Measurements from ENCODE around the gene ABCC8. TPM values are rescaled to one million over a fixed set of nuclear protein-coding genes. Genes with fewer than 3 reads are reported as not detected.

The ABCC8 gene
- total RNA-seq, 1 experiment from 2014 or later: not detected

DNA sequence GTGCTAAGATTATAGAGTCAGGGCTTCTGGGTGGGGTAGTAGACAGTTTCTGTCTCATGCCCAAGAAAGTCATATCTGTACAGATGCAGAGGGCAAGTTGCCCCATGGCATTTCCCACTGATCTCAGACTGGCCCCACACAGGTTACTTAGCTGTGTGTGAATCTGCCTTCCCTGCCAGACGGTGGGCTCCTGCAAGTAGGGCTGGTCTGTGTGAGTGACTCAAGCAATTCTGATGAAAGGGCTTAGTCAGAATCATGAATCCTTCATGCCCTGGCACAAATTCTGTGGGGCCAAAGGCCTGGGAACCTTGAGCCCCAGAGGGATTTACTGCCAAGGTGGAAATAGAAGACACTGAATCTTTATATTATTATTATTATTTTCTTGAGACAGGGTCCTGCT, 37.2 kb upstream of the ABCC8 start:
- no peaks in the 10 kb centered on the region for H3K9me3 ChIP-seq
- no peaks in the 10 kb centered on the region for H3K27me3 ChIP-seq (replicated peaks; ENCODE audit: control insufficient read depth, insufficient read depth, low read length)
- CTCF ChIA-PET: interaction anchor here (0.9 kb wide), 1 partner anchor 14 kb away, joined by 3 read pairs; no protein-coding TSS in a partner anchor
- DNase-seq: no peak
- no peaks in the 10 kb centered on the region for H3K4me1 Mint-ChIP-seq (ENCODE audit: low read depth, unreplicated experiment)
- no peaks in the 10 kb centered on the region for H3K9me3 Mint-ChIP-seq (ENCODE audit: unreplicated experiment)
- TF ChIP-seq, protein P1, sequence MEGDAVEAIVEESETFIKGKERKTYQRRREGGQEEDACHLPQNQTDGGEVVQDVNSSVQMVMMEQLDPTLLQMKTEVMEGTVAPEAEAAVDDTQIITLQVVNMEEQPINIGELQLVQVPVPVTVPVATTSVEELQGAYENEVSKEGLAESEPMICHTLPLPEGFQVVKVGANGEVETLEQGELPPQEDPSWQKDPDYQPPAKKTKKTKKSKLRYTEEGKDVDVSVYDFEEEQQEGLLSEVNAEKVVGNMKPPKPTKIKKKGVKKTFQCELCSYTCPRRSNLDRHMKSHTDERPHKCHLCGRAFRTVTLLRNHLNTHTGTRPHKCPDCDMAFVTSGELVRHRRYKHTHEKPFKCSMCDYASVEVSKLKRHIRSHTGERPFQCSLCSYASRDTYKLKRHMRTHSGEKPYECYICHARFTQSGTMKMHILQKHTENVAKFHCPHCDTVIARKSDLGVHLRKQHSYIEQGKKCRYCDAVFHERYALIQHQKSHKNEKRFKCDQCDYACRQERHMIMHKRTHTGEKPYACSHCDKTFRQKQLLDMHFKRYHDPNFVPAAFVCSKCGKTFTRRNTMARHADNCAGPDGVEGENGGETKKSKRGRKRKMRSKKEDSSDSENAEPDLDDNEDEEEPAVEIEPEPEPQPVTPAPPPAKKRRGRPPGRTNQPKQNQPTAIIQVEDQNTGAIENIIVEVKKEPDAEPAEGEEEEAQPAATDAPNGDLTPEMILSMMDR (IDR thresholded peaks at IDR 0.05; ENCODE audit: insufficient read depth in 1 of 2, low read depth in 1 of 2, low read length in 1 of 2, severe bottlenecking in 1 of 2, unreplicated experiment in 1 of 2): no peak
- H3K4me3 ChIP-seq (ENCODE audit: low read depth, low read length): no peak overlapping the region
- intact Hi-C loops (cut with micrococcal nuclease; ENCODE audit: unreplicated experiment): no loop called here
- H3K36me3 ChIP-seq (ENCODE audit: control insufficient read depth, insufficient read depth, low read length): peaks cover 12% of the 10 kb centered on the region
- peaks cover 56% of the 10 kb centered on the region for H3K36me3 Mint-ChIP-seq (ENCODE audit: insufficient read depth, unreplicated experiment)
- no TSS peak for BruUV-seq (replicated peaks)
- no peaks in the 10 kb centered on the region for H3K27me3 Mint-ChIP-seq (ENCODE audit: insufficient read depth, unreplicated experiment)
- H3K4me3 Mint-ChIP-seq (ENCODE audit: unreplicated experiment): no peak overlapping the region
- H3K4me1 ChIP-seq: no peaks in the 10 kb centered on the region
- POLR2A ChIA-PET: no interaction called here
- H3K27ac Mint-ChIP-seq (ENCODE audit: unreplicated experiment): no peak overlapping the region

DNA sequence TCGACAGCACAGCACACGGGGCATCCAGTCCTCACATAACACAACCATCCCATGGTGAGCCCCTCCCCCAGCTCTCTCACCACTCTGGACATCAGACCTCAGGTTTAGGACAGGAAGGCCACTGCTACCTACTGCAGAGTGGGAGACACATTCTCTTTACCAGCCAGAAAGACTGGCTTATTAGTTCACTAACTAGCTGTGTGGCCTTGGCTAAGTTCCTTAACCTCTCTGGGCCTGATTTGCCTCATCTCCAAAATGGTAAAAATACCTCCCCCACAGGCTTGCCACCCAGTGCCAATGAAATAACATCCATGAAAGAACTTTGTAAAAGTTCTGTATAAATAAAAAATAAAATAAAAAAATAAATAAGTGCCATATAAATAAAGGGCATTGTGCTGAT, 35.5 kb upstream of the ABCC8 start:
- ChIA-PET POLR2A (no interaction called here), CTCF (no interaction called here)
- Histone ChIP-seq H3K27me3 (replicated peaks; ENCODE audit: control insufficient read depth, insufficient read depth, low read length) (no peaks in the 10 kb centered on the region), H3K36me3 (ENCODE audit: control insufficient read depth, insufficient read depth, low read length) (peaks cover 8% of the 10 kb centered on the region), H3K9me3 (no peaks in the 10 kb centered on the region), H3K4me1 (no peaks in the 10 kb centered on the region), H3K4me3 (ENCODE audit: low read depth, low read length) (no peak overlapping the region)
- Mint-ChIP-seq H3K27ac (ENCODE audit: unreplicated experiment) (peak overlapping the region; percentile 43), H3K36me3 (ENCODE audit: insufficient read depth, unreplicated experiment) (peaks cover 54% of the 10 kb centered on the region), H3K9me3 (ENCODE audit: unreplicated experiment) (no peaks in the 10 kb centered on the region), H3K27me3 (ENCODE audit: insufficient read depth, unreplicated experiment) (no peaks in the 10 kb centered on the region), H3K4me3 (ENCODE audit: unreplicated experiment) (no peak overlapping the region), H3K4me1 (ENCODE audit: low read depth, unreplicated experiment) (no peaks in the 10 kb centered on the region)
- intact Hi-C loops (cut with micrococcal nuclease; ENCODE audit: unreplicated experiment): no loop called here
- DNase-seq: no peak
- TF ChIP-seq, protein P1 (IDR thresholded peaks at IDR 0.05; ENCODE audit: insufficient read depth in 1 of 2, low read depth in 1 of 2, low read length in 1 of 2, severe bottlenecking in 1 of 2, unreplicated experiment in 1 of 2): no peak
- BruUV-seq (replicated peaks): no TSS peak

DNA sequence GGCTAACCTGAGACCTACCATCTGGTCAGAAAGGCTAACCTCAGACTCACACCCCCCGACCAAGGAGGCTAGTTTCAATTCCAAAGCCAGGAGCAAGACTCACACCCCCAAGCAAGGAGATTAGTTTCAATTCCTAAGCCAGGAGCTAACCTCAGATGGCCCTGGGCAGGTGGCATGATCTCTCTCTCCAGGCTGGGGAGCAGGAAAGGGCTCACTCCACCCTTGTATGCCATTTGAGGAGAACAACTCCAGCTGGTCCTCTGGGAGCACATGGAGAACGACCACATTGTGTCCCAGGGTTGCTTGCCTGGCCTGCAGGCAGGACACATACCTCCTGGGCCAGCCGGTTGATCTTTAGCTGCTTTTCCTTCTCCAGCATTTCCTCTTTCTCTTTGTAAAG, 34.9 kb upstream of the ABCC8 start:
- Mint-ChIP-seq H3K4me1 (ENCODE audit: low read depth, unreplicated experiment) (no peaks in the 10 kb centered on the region), H3K9me3 (ENCODE audit: unreplicated experiment) (no peaks in the 10 kb centered on the region), H3K36me3 (ENCODE audit: insufficient read depth, unreplicated experiment) (peaks cover 58% of the 10 kb centered on the region), H3K27me3 (ENCODE audit: insufficient read depth, unreplicated experiment) (no peaks in the 10 kb centered on the region), H3K27ac (ENCODE audit: unreplicated experiment) (peak overlapping the region; percentile 43), H3K4me3 (ENCODE audit: unreplicated experiment) (no peak overlapping the region)
- TF ChIP-seq, protein P1 (IDR thresholded peaks at IDR 0.05; ENCODE audit: insufficient read depth in 1 of 2, low read depth in 1 of 2, low read length in 1 of 2, severe bottlenecking in 1 of 2, unreplicated experiment in 1 of 2): no peak
- CTCF ChIA-PET: no interaction called here
- no peak for DNase-seq
- H3K4me3 ChIP-seq (ENCODE audit: low read depth, low read length): no peak overlapping the region
- H3K36me3 ChIP-seq (ENCODE audit: control insufficient read depth, insufficient read depth, low read length): peaks cover 8% of the 10 kb centered on the region
- H3K9me3 ChIP-seq: no peaks in the 10 kb centered on the region
- intact Hi-C loops (cut with micrococcal nuclease; ENCODE audit: unreplicated experiment): no loop called here
- H3K27me3 ChIP-seq (replicated peaks; ENCODE audit: control insufficient read depth, insufficient read depth, low read length): no peaks in the 10 kb centered on the region
- no peaks in the 10 kb centered on the region for H3K4me1 ChIP-seq
- BruUV-seq (replicated peaks): no TSS peak
- POLR2A ChIA-PET: no interaction called here

All from Caco-2 (cell line).